K562 (cell line): ENCODE data around the gene CLIP1. TPM values are rescaled to one million over a fixed set of nuclear protein-coding genes. Genes with fewer than 3 reads are reported as not detected.

ENCODE experiments used
- CLOCK ChIP-seq: fragments of 250-450 bp; sonication (Bioruptor Pico); IDR thresholded peaks from 2 replicates; pipeline ENCODE4 v1.4.0; 2020; ENCODE audit warnings: mild to moderate bottlenecking, moderate library complexity, borderline replicate concordance
- FOSL1 ChIP-seq: fragments of 200-800 bp; sonication (Bioruptor generic); conservative IDR thresholded peaks from 2 replicates; pipeline ENCODE4 v1.6.1; 2016; ENCODE audit warnings: missing genetic modification characterization, missing compliant biosample characterization
- HNRNPLL ChIP-seq: fragments of 200-400 bp; formaldehyde crosslinking; IDR thresholded peaks from 2 replicates; pipeline ENCODE4 v1.6.1; 2017; ENCODE audit warnings: low read length, low read depth, mild to moderate bottlenecking; ENCODE audit not compliant: poor library complexity, severe bottlenecking
- MGA ChIP-seq: fragments of 450-650 bp; IDR thresholded peaks from 2 replicates; pipeline ENCODE4 v1.6.1; 2016; ENCODE audit warnings: mild to moderate bottlenecking, moderate library complexity
- NCOA1 ChIP-seq: fragments of 450-650 bp; IDR thresholded peaks from 2 replicates; pipeline ENCODE4 v1.6.1; 2016; ENCODE audit warnings: low read depth
- THRB ChIP-seq: fragments of 450-650 bp; formaldehyde crosslinking; conservative IDR thresholded peaks from 2 replicates; pipeline ENCODE4 v1.4.0; 2022; ENCODE audit warnings: mild to moderate bottlenecking, missing genetic modification characterization
- ZBTB33 ChIP-seq: sonication (generic); formaldehyde crosslinking; IDR thresholded peaks from 2 replicates; pipeline ENCODE4 v1.8.1; 2023; ENCODE audit warnings: mild to moderate bottlenecking, missing genetic modification reagents
- ZNF12 ChIP-seq: sonication (generic); formaldehyde crosslinking; IDR thresholded peaks from 2 replicates; pipeline ENCODE4 v1.4.0; 2020; ENCODE audit warnings: mild to moderate bottlenecking, missing genetic modification reagents
- ZNF589 ChIP-seq: fragments of 200-800 bp; sonication (Bioruptor generic); IDR thresholded peaks from 2 replicates; pipeline ENCODE4 v1.6.1; 2016; ENCODE audit warnings: low read depth, missing genetic modification characterization, missing compliant biosample characterization
- ZZZ3 ChIP-seq: fragments of 450-650 bp; IDR thresholded peaks from 2 replicates; pipeline ENCODE4 v1.6.1; 2016; ENCODE audit warnings: antibody characterized with exemption, mild to moderate bottlenecking, moderate library complexity
- polyA plus RNA-seq, 8 experiments: library from polyadenylated mRNA; depleted of rRNA in 4 of 8; stranded (reverse) in 5 of 8; unstranded in 3 of 8; fragments of >200 nt; fragmentation: Nextera tagmentation in 2 of 8; fragmentation: Illumina TruSeq in 1 of 8; extraction: Ambion mirVana in 2 of 8; extraction: Trizol in 1 of 8; gene quantifications; 2 replicates each; pipeline versions ENCODE4 v1.2.1 to v1.2.3, GENCODE V29; 2011 to 2014; ENCODE audit warnings: inconsistent platforms in 1 of 8, missing spikeins in 1 of 8
- total RNA-seq, 7 experiments: library from RNA; depleted of rRNA in 6 of 7; stranded (reverse); fragments of >200 nt in 6 of 7; fragmentation: Illumina TruSeq in 2 of 7; extraction: Trizol in 2 of 7; gene quantifications; 2 replicates each; pipeline versions ENCODE4 v1.2.1 to v1.2.3, GENCODE V29; 2011 to 2021; ENCODE audit warnings: low replicate concordance in 1 of 7

CLIP1 gene
- total and polyA plus RNA-seq, 9 of the 15 experiments (the other 6 are each of a cell fraction or from before 2014, with no cell fraction given), result 5.8 to 33.9 (median 27.6) TPM

GRCh38 chr12:122406701-122407164 is 15.7 kb downstream of the CLIP1 start (continued):
- no peak for TF ChIP-seq ZBTB33 (CRISPR knock-in tag)
- no peak for TF ChIP-seq ZNF12
- peak; percentile 87 for TF ChIP-seq ZNF589
- no peak for TF ChIP-seq ZZZ3
- no peak for TF ChIP-seq MGA
- TF ChIP-seq HNRNPLL, result no peak
- no peak for TF ChIP-seq FOSL1 (tag)
- TF ChIP-seq THRB, result no peak
- no peak for TF ChIP-seq CLOCK (CRISPR knock-in tag)
- TF ChIP-seq NCOA1, result no peak
